HCT116 (cell line): Measurements from ENCODE around the gene CXorf38. TPM values are rescaled to one million over a fixed set of nuclear protein-coding genes. Genes with fewer than 3 reads are reported as not detected.

Experiments used
- ATAC-seq: fragments of 200-7000 bp; cut with Tn5 transposase; 2 replicates; pipeline ENCODE4 v1.9.1; 2020; ENCODE audit warnings: mild to moderate bottlenecking, moderate library complexity
- BruUV-seq: library from RNA; stranded (reverse); fragments of 400-500 nt; replicated peaks from 2 replicates; lab custom pipeline; 2021; lab: Mats Ljungman, UMichigan
- CTCF ChIA-PET: fragments of 300-600 bp; sonication (Branson Sonifier 250); formaldehyde crosslinking; loops from one replicate; lab custom pipeline; 2021; ENCODE audit warnings: antibody characterized with exemption; lab: Charles Lee
- POLR2A ChIA-PET: fragments of 300-600, 350-600 bp; sonication (Branson Sonifier 250); formaldehyde crosslinking; loops from one replicate; lab custom pipeline; 2021; ENCODE audit warnings: antibody characterized with exemption; lab: Charles Lee
- RAD21 ChIA-PET, 2 experiments: fragments of 300-600 bp; sonication (Branson Sonifier 250); formaldehyde crosslinking; loops; one replicate each; lab custom pipeline; 2023; ENCODE audit warnings: low total read pairs in 2 of 2; ENCODE audit not compliant: uncharacterized antibody in 2 of 2, unreplicated experiment in 2 of 2, low non-redundant PET in 1 of 2; lab: Charles Lee
- DNase-seq: peaks from one replicate; pipeline ENCODE4 v3.0.0-alpha.2; 2010; ENCODE audit warnings: low read depth, low spot score
- H2AFZ ChIP-seq: fragments of 200-600 bp; shearing (Covaris generic), sonication (generic); 2 replicates; pipeline ENCODE4 v1.6.1; 2017; ENCODE audit warnings: low read depth, mixed run types, mixed read lengths, antibody characterized with exemption, low read length; ENCODE audit not compliant: poor library complexity, severe bottlenecking
- H3K27ac ChIP-seq: 2 replicates; pipeline ENCODE4 v1.5.1; 2012; ENCODE audit warnings: low read depth, low read length
- H3K27me3 ChIP-seq: fragments of 200-600 bp; sonication (generic); 2 replicates; pipeline ENCODE4 v1.6.1; 2016; ENCODE audit warnings: mixed run types, low read length, mixed read lengths; ENCODE audit not compliant: insufficient read depth
- H3K36me3 ChIP-seq, 2 experiments: fragments of 200-500 bp in 1 of 2; fragments of 200-600 bp in 1 of 2; sonication (Bioruptor generic) in 1 of 2; sonication (generic) in 1 of 2; 2 replicates each; pipeline versions ENCODE4 v1.5.1 to v1.6.1; 2014 to 2016; ENCODE audit warnings: low read length in 2 of 2, inconsistent platforms in 1 of 2, mixed read lengths in 1 of 2, mixed run types in 1 of 2; ENCODE audit not compliant: insufficient read depth in 2 of 2, control insufficient read depth in 1 of 2
- H3K4me1 ChIP-seq, 2 experiments: fragments of 200-600 bp in 1 of 2; sonication (generic) in 1 of 2; 2 replicates each; pipeline versions ENCODE4 v1.5.1 to v1.6.1; 2012 to 2017; ENCODE audit warnings: low read length in 2 of 2, inconsistent platforms in 1 of 2, mild to moderate bottlenecking in 1 of 2, mixed read lengths in 1 of 2, mixed run types in 1 of 2, moderate library complexity in 1 of 2; ENCODE audit not compliant: insufficient read depth in 2 of 2, control insufficient read depth in 1 of 2
- H3K4me2 ChIP-seq: fragments of 200-600 bp; sonication (generic); 2 replicates; pipeline ENCODE4 v1.6.1; 2017; ENCODE audit warnings: mixed run types, low read length, mixed read lengths
- H3K4me3 ChIP-seq, 2 experiments: fragments of 200-600 bp in 1 of 2; sonication (generic) in 1 of 2; replicated peaks in 1 of 2; 2 replicates each; pipeline ENCODE4 v1.5.1; 2011 to 2016; ENCODE audit warnings: low read length in 2 of 2, control low read depth in 1 of 2, low read depth in 1 of 2, mild to moderate bottlenecking in 1 of 2, mixed read lengths in 1 of 2, mixed run types in 1 of 2
- H3K79me2 ChIP-seq: fragments of 200-600 bp; sonication (generic); 2 replicates; pipeline ENCODE4 v1.6.1; 2017; ENCODE audit warnings: mild to moderate bottlenecking, mixed run types, low read length, moderate library complexity, mixed read lengths; ENCODE audit not compliant: insufficient read depth
- H3K9ac ChIP-seq: fragments of 200-600 bp; sonication (generic); 2 replicates; pipeline ENCODE4 v1.6.1; 2016; ENCODE audit warnings: low read length, mixed read lengths
- H3K9me2 ChIP-seq: fragments of 200-600 bp; sonication (generic), shearing (Covaris generic); 2 replicates; pipeline ENCODE4 v1.6.1; 2017; ENCODE audit warnings: mixed run types, mild to moderate bottlenecking, moderate library complexity; ENCODE audit not compliant: insufficient read depth
- H3K9me3 ChIP-seq, 2 experiments: fragments of 200-500 bp in 1 of 2; fragments of 200-600 bp in 1 of 2; sonication (Bioruptor generic) in 1 of 2; sonication (generic) in 1 of 2; 2 replicates each; pipeline ENCODE4 v1.6.1; 2014 to 2017; ENCODE audit warnings: low read length in 2 of 2, mixed read lengths in 2 of 2, inconsistent platforms in 1 of 2, low read depth in 1 of 2, mild to moderate bottlenecking in 1 of 2, mixed run types in 1 of 2, moderate library complexity in 1 of 2; ENCODE audit not compliant: control insufficient read depth in 1 of 2, insufficient read depth in 1 of 2
- H4K20me1 ChIP-seq: fragments of 200-600 bp; sonication (generic), shearing (Covaris generic); 2 replicates; pipeline ENCODE4 v1.6.1; 2017; ENCODE audit warnings: mixed run types, mild to moderate bottlenecking, moderate library complexity; ENCODE audit not compliant: insufficient read depth
- FOSL1 ChIP-seq: IDR thresholded peaks from 2 replicates; pipeline ENCODE4 v1.6.1; 2012; ENCODE audit warnings: low read depth
- POLR2AphosphoS5 ChIP-seq: IDR thresholded peaks from 2 replicates; pipeline ENCODE4 v1.6.1; 2011; ENCODE audit warnings: mild to moderate bottlenecking, low read depth, low read length, moderate library complexity
- RAD21 ChIP-seq: IDR thresholded peaks from 2 replicates; pipeline ENCODE4 v1.6.1; 2012; ENCODE audit warnings: low read depth, mild to moderate bottlenecking
- SIN3A ChIP-seq: IDR thresholded peaks from 2 replicates; pipeline ENCODE4 v1.6.1; 2012; ENCODE audit warnings: low read depth
- intact Hi-C: fragments of 100-400 bp; cut with micrococcal nuclease; formaldehyde crosslinking; loops from 2 replicates; pipeline ENCODE4 v1.10.0; 2022
- total RNA-seq: library from RNA; stranded (reverse); gene quantifications from one replicate; pipeline ENCODE4 v1.2.1, GENCODE V29; 2021; ENCODE audit not compliant: unreplicated experiment

Gene CXorf38
- total RNA-seq, 1 experiment from 2014 or later: 11.5 TPM

DNA sequence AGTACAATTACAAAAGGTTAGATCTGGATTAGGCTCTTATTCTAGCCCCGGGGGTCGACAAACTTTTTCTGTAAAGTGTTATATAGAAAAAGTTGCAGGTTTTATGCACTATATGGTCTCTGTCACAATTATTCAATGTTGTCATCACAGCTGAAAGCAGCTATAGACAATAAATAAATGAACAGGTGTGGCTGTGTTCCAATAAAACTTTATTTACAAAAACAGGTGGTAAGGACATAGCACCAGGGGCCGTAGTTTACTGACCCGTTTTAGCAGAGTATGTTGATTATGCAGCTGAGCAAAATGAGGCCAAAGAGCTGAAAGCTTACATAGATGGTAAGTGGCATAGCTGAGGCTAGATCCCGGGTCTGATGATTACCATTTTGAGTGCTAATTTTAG is 13.0 kb upstream of the CXorf38 start:
- CTCF ChIA-PET: no interaction called here
- Histone ChIP-seq H2AFZ (no peak overlapping the region), H3K4me2 (no peak overlapping the region), H3K27ac (no peak overlapping the region), H4K20me1 (no peaks in the 10 kb centered on the region), H3K4me1 (no peaks in the 10 kb centered on the region), H3K4me3 (no peak overlapping the region), H3K27me3 (no peaks in the 10 kb centered on the region), H3K9me3 (no peaks in the 10 kb centered on the region)
- intact Hi-C loops: no loop called here
- no TSS peak for BruUV-seq
- ATAC-seq: no peak
- TF ChIP-seq POLR2AphosphoS5 (no peak), SIN3A (no peak), RAD21 (no peak)
- TF ChIP-seq, all 23 proteins: peak for 0
- no peaks in the 10 kb centered on the region for H3K9me2 ChIP-seq
- peaks cover 0 to 9% of the 10 kb centered on the region in 2 experiments; a peak in 2 of 4 replicates for H3K36me3 ChIP-seq
- no peaks in the 10 kb centered on the region for H3K79me2 ChIP-seq
- no peak for DNase-seq
- no peak overlapping the region for H3K9ac ChIP-seq
- POLR2A ChIA-PET: no interaction called here
- RAD21 ChIA-PET: no interaction called here

DNA sequence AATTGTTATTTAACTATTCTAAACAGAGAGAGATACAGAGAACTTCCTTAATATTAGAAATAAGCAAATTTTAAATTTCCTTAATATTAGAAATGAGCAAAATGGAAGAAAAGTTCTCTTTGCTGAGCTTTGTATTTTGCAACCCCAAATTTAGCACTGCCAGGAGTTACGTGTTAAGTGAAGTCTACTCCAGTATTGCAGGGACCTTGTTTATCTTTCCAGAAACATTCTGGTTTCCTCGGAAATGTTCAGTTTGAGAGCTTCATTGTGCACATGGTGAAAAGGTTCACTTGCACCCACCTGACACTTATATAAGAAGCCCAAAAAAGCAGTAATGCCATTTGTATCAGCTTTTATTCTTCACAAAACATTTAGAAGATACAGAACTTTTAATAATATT is 6.2 kb upstream of the CXorf38 start:
- ChIA-PET CTCF (interaction anchor here (0.8 kb wide), 1 partner anchor 141 kb away, joined by 4 read pairs; no protein-coding TSS in a partner anchor), POLR2A (no interaction called here), RAD21 (interaction anchor here in 1 of 2 experiments (0.7 kb wide), 1 partner anchor 459 kb away, joined by 3 read pairs; no protein-coding TSS in a partner anchor)
- H2AFZ ChIP-seq: no peak overlapping the region
- no peaks in the 10 kb centered on the region for H4K20me1 ChIP-seq
- BruUV-seq: no TSS peak
- 0 out of 4 replicates have a peak, but pooled peaks cover 0 to 3% of the 10 kb centered on the region in 2 experiments for H3K36me3 ChIP-seq
- ATAC-seq (no peak), DNase-seq (no peak)
- no peaks in the 10 kb centered on the region for H3K27me3 ChIP-seq
- TF ChIP-seq FOSL1: no peak
- no peak overlapping the region for H3K9ac ChIP-seq
- no peaks in the 10 kb centered on the region for H3K79me2 ChIP-seq
- no peaks in the 10 kb centered on the region for H3K4me1 ChIP-seq
- H3K27ac ChIP-seq: no peak overlapping the region
- H3K4me2 ChIP-seq: no peak overlapping the region
- no peaks in the 10 kb centered on the region for H3K9me2 ChIP-seq
- no peaks in the 10 kb centered on the region for H3K9me3 ChIP-seq
- intact Hi-C loops: loop anchor here (10.0 kb wide), 1 partner anchor 461 kb away; no protein-coding TSS in a partner anchor
- no peak overlapping the region for H3K4me3 ChIP-seq
